H1 (cell line): ENCODE data around the gene CHMP4B. TPM values are rescaled to one million over a fixed set of nuclear protein-coding genes. Genes with fewer than 3 reads are reported as not detected.

Source experiments
- ATF3 ChIP-seq: IDR thresholded peaks from 2 replicates; pipeline ENCODE4 v1.6.1; 2011; ENCODE audit warnings: low read depth, mild to moderate bottlenecking, low read length; ENCODE audit not compliant: insufficient read depth
- CHD1 ChIP-seq: IDR thresholded peaks from 2 replicates; pipeline ENCODE4 v1.6.1; 2012; ENCODE audit warnings: low read depth, low read length, improper control_type of control experiment
- CHD2 ChIP-seq: IDR thresholded peaks from 2 replicates; pipeline ENCODE4 v1.6.1; 2012; ENCODE audit warnings: low read length, improper control_type of control experiment
- RNF2 ChIP-seq: fragments of 200-900, 300-1000 bp; sonication (generic); IDR thresholded peaks from 2 replicates; pipeline ENCODE4 v1.7.1; 2016; ENCODE audit warnings: borderline replicate concordance, low read depth, mild to moderate bottlenecking, antibody characterized with exemption, low read length; ENCODE audit not compliant: poor library complexity, severe bottlenecking; ENCODE audit errors: missing control alignments
- SIRT6 ChIP-seq: IDR thresholded peaks from one replicate; pipeline ENCODE4 v1.7.1; 2012; ENCODE audit warnings: low read length, inconsistent platforms
- SP1 ChIP-seq: IDR thresholded peaks from 2 replicates; pipeline ENCODE4 v1.6.1; 2011; ENCODE audit warnings: low read depth, low read length
- SRF ChIP-seq: IDR thresholded peaks from 2 replicates; pipeline ENCODE4 v1.6.1; 2011; ENCODE audit warnings: mild to moderate bottlenecking, low read depth, low read length, moderate library complexity
- TBP ChIP-seq: IDR thresholded peaks from 2 replicates; pipeline ENCODE4 v1.6.1; 2011; ENCODE audit warnings: low read depth, low read length, improper control_type of control experiment
- polyA plus RNA-seq, 7 experiments: library from polyadenylated mRNA; depleted of rRNA in 3 of 7; stranded (reverse) in 5 of 7; unstranded in 2 of 7; fragments of >200 nt in 5 of 7; fragments of 200-250 nt in 2 of 7; gene quantifications; 1 replicate in 5 of 7; 2 replicates in 1 of 7; 4 replicates in 1 of 7; pipeline versions ENCODE4 v1.2.1 to v1.2.3, GENCODE V29; 2011 to 2013; ENCODE audit warnings: missing spikeins in 2 of 7, mixed read lengths in 2 of 7
- total RNA-seq: library from RNA; stranded (reverse); fragmentation: NEBNext Ultra II Directional; extraction: Animal tissue kit (Norgen Biotek cat#: 25700); gene quantifications from 2 replicates; pipeline ENCODE4 v1.2.1, GENCODE V29; 2021
- TF ChIP-seq, protein P1 (sequence below): fragments of 300-600 bp; sonication (generic); IDR thresholded peaks from 2 replicates; pipeline ENCODE4 v1.7.1; 2012; ENCODE audit warnings: low read length, moderate library complexity, mild to moderate bottlenecking, inconsistent platforms; ENCODE audit not compliant: insufficient replicate concordance
- TF ChIP-seq, protein P2 (sequence below): IDR thresholded peaks from 2 replicates; pipeline ENCODE4 v1.6.1; 2011; ENCODE audit warnings: low read length, improper control_type of control experiment

The CHMP4B gene
- total and polyA plus RNA-seq, 2 of the 8 experiments (the other 6 are each of a cell fraction or from before 2014, with no cell fraction given): 38.6 to 66.3 TPM

GRCh38 chr20:33814238-33814712 lies 3.1 kb downstream of the CHMP4B start (continued):
- TF ChIP-seq, protein P1, sequence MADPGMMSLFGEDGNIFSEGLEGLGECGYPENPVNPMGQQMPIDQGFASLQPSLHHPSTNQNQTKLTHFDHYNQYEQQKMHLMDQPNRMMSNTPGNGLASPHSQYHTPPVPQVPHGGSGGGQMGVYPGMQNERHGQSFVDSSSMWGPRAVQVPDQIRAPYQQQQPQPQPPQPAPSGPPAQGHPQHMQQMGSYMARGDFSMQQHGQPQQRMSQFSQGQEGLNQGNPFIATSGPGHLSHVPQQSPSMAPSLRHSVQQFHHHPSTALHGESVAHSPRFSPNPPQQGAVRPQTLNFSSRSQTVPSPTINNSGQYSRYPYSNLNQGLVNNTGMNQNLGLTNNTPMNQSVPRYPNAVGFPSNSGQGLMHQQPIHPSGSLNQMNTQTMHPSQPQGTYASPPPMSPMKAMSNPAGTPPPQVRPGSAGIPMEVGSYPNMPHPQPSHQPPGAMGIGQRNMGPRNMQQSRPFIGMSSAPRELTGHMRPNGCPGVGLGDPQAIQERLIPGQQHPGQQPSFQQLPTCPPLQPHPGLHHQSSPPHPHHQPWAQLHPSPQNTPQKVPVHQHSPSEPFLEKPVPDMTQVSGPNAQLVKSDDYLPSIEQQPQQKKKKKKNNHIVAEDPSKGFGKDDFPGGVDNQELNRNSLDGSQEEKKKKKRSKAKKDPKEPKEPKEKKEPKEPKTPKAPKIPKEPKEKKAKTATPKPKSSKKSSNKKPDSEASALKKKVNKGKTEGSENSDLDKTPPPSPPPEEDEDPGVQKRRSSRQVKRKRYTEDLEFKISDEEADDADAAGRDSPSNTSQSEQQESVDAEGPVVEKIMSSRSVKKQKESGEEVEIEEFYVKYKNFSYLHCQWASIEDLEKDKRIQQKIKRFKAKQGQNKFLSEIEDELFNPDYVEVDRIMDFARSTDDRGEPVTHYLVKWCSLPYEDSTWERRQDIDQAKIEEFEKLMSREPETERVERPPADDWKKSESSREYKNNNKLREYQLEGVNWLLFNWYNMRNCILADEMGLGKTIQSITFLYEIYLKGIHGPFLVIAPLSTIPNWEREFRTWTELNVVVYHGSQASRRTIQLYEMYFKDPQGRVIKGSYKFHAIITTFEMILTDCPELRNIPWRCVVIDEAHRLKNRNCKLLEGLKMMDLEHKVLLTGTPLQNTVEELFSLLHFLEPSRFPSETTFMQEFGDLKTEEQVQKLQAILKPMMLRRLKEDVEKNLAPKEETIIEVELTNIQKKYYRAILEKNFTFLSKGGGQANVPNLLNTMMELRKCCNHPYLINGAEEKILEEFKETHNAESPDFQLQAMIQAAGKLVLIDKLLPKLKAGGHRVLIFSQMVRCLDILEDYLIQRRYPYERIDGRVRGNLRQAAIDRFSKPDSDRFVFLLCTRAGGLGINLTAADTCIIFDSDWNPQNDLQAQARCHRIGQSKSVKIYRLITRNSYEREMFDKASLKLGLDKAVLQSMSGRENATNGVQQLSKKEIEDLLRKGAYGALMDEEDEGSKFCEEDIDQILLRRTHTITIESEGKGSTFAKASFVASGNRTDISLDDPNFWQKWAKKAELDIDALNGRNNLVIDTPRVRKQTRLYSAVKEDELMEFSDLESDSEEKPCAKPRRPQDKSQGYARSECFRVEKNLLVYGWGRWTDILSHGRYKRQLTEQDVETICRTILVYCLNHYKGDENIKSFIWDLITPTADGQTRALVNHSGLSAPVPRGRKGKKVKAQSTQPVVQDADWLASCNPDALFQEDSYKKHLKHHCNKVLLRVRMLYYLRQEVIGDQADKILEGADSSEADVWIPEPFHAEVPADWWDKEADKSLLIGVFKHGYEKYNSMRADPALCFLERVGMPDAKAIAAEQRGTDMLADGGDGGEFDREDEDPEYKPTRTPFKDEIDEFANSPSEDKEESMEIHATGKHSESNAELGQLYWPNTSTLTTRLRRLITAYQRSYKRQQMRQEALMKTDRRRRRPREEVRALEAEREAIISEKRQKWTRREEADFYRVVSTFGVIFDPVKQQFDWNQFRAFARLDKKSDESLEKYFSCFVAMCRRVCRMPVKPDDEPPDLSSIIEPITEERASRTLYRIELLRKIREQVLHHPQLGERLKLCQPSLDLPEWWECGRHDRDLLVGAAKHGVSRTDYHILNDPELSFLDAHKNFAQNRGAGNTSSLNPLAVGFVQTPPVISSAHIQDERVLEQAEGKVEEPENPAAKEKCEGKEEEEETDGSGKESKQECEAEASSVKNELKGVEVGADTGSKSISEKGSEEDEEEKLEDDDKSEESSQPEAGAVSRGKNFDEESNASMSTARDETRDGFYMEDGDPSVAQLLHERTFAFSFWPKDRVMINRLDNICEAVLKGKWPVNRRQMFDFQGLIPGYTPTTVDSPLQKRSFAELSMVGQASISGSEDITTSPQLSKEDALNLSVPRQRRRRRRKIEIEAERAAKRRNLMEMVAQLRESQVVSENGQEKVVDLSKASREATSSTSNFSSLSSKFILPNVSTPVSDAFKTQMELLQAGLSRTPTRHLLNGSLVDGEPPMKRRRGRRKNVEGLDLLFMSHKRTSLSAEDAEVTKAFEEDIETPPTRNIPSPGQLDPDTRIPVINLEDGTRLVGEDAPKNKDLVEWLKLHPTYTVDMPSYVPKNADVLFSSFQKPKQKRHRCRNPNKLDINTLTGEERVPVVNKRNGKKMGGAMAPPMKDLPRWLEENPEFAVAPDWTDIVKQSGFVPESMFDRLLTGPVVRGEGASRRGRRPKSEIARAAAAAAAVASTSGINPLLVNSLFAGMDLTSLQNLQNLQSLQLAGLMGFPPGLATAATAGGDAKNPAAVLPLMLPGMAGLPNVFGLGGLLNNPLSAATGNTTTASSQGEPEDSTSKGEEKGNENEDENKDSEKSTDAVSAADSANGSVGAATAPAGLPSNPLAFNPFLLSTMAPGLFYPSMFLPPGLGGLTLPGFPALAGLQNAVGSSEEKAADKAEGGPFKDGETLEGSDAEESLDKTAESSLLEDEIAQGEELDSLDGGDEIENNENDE: no peak
- TF ChIP-seq SRF (no peak), CHD1 (no peak), SP1 (no peak), RNF2 (no peak), TBP (no peak), SIRT6 (no peak), CHD2 (no peak), ATF3 (no peak)
- TF ChIP-seq, protein P2, sequence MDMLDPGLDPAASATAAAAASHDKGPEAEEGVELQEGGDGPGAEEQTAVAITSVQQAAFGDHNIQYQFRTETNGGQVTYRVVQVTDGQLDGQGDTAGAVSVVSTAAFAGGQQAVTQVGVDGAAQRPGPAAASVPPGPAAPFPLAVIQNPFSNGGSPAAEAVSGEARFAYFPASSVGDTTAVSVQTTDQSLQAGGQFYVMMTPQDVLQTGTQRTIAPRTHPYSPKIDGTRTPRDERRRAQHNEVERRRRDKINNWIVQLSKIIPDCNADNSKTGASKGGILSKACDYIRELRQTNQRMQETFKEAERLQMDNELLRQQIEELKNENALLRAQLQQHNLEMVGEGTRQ: no peak
